Measurements from ENCODE around the gene EPHA10.

Gene EPHA10

DNA sequence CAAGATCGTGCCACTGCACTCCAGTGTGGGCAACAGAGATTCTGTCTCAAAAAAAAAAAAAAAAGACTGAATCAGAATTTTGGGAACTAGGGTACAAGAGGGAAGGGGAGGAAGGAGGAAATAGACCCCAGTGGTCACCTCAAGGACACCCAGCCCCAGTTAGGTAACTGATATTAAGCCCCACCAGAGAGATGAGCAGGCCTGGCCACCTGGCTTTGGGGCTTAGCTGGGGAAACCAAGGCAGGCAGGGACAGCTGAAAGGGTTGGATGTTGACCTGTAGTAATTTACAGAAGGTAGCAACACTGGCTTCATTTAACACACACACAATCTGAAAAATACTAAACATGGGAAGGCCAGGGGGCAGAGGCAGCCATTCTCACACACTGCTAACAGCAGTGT is 37.5 kb upstream of the EPHA10 start:
- peaks cover 4% of the 10 kb centered on the region for H3K4me1 ChIP-seq
- no peak overlapping the region for H2AFZ ChIP-seq
- H3K36me3 ChIP-seq (ENCODE audit: control insufficient read depth, insufficient read depth, low read length): no peaks in the 10 kb centered on the region
- H3K4me3 ChIP-seq (ENCODE audit: low read depth, low read length): no peak overlapping the region
- H3K9ac ChIP-seq: no peak overlapping the region
- TF ChIP-seq, protein P1, sequence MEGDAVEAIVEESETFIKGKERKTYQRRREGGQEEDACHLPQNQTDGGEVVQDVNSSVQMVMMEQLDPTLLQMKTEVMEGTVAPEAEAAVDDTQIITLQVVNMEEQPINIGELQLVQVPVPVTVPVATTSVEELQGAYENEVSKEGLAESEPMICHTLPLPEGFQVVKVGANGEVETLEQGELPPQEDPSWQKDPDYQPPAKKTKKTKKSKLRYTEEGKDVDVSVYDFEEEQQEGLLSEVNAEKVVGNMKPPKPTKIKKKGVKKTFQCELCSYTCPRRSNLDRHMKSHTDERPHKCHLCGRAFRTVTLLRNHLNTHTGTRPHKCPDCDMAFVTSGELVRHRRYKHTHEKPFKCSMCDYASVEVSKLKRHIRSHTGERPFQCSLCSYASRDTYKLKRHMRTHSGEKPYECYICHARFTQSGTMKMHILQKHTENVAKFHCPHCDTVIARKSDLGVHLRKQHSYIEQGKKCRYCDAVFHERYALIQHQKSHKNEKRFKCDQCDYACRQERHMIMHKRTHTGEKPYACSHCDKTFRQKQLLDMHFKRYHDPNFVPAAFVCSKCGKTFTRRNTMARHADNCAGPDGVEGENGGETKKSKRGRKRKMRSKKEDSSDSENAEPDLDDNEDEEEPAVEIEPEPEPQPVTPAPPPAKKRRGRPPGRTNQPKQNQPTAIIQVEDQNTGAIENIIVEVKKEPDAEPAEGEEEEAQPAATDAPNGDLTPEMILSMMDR (IDR thresholded peaks at IDR 0.05): no peak
- no peak overlapping the region for H3K4me2 ChIP-seq (ENCODE audit: low read length)
- H3K27ac ChIP-seq: no peak overlapping the region
- no peaks in the 10 kb centered on the region for H3K79me2 ChIP-seq
- no peaks in the 10 kb centered on the region for H3K9me3 ChIP-seq (ENCODE audit: control insufficient read depth, low read length)
- H3K27me3 ChIP-seq (ENCODE audit: control insufficient read depth, insufficient read depth, low read length): no peaks in the 10 kb centered on the region

DNA sequence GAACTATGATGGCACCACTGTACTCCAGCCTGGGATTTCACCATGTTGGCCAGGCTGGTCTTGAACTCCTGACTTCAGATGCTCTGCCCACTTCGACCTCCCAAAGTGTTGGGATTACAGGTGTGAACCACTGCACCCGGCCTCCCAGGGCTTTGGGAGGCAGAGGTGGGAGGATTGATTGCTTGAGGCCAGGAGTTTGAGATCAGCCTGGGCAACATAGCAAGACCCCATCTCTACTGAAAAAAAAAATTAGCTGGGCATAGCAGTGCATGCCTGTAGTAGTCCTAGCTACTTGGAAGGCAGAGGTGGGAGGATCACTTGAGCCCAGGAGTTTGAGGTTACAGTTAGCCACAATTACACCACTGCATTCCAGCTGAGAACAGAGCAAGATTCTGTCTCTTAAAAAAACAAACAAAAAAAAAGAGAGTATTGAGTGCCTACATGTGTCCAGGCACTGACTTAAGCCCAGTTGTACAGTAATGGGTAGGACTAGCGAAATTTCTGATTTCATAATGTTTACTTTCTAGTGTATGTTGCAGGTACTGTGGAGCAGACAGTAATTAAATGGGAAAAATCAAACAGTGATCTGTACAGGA is 32.9 kb upstream of the EPHA10 start:
- no peaks in the 10 kb centered on the region for H3K27me3 ChIP-seq (ENCODE audit: control insufficient read depth, insufficient read depth, low read length)
- H3K4me3 ChIP-seq (ENCODE audit: low read depth, low read length): no peak overlapping the region
- H3K9ac ChIP-seq: no peak overlapping the region
- no peaks in the 10 kb centered on the region for H3K9me3 ChIP-seq (ENCODE audit: control insufficient read depth, low read length)
- no peaks in the 10 kb centered on the region for H3K79me2 ChIP-seq
- H3K4me1 ChIP-seq: no peaks in the 10 kb centered on the region
- H2AFZ ChIP-seq: no peak overlapping the region
- no peak overlapping the region for H3K27ac ChIP-seq
- H3K36me3 ChIP-seq (ENCODE audit: control insufficient read depth, insufficient read depth, low read length): no peaks in the 10 kb centered on the region
- no peak overlapping the region for H3K4me2 ChIP-seq (ENCODE audit: low read length)
- TF ChIP-seq, protein P1 (IDR thresholded peaks at IDR 0.05): no peak

GRCh38 chr1:37795340-37796125 is 30.6 kb upstream of the EPHA10 start:
- Histone ChIP-seq H2AFZ (no peak overlapping the region), H3K4me3 (ENCODE audit: low read depth, low read length) (no peak overlapping the region), H3K79me2 (no peaks in the 10 kb centered on the region), H3K4me2 (ENCODE audit: low read length) (peak overlapping the region; percentile 56), H3K27ac (no peak overlapping the region), H3K9me3 (ENCODE audit: control insufficient read depth, low read length) (no peaks in the 10 kb centered on the region), H3K4me1 (no peaks in the 10 kb centered on the region), H3K36me3 (ENCODE audit: control insufficient read depth, insufficient read depth, low read length) (no peaks in the 10 kb centered on the region), H3K9ac (no peak overlapping the region), H3K27me3 (ENCODE audit: control insufficient read depth, insufficient read depth, low read length) (no peaks in the 10 kb centered on the region)
- TF ChIP-seq, protein P1 (IDR thresholded peaks at IDR 0.05): no peak

- Histone ChIP-seq H3K4me2 (ENCODE audit: low read length) (peak overlapping the region; percentile 56), H3K9me3 (ENCODE audit: control insufficient read depth, low read length) (no peaks in the 10 kb centered on the region), H3K9ac (no peak overlapping the region), H2AFZ (peak overlapping the region; percentile 50), H3K4me1 (no peaks in the 10 kb centered on the region), H3K4me3 (ENCODE audit: low read depth, low read length) (peak overlapping the region; percentile 38), H3K79me2 (no peaks in the 10 kb centered on the region), H3K27me3 (ENCODE audit: control insufficient read depth, insufficient read depth, low read length) (no peaks in the 10 kb centered on the region), H3K36me3 (ENCODE audit: control insufficient read depth, insufficient read depth, low read length) (no peaks in the 10 kb centered on the region), H3K27ac (no peak overlapping the region)
- TF ChIP-seq, protein P1 (IDR thresholded peaks at IDR 0.05): peak; percentile 10
Measured at GRCh38 chr1:37794372-37795339, 29.7 kb upstream of the EPHA10 start.

All from parathyroid adenoma (tissue), 2 donors.